A673 (cell line): ENCODE results near the gene PLVAP.

Experiments
- CTCF ChIP-seq: fragments of 300-800, 200-600 bp; sonication (generic); conservative IDR thresholded peaks from 2 replicates; pipeline ENCODE4 v1.5.1; 2017; ENCODE audit warnings: low read depth, mild to moderate bottlenecking, antibody characterized with exemption, low read length, moderate library complexity, mixed read lengths
- EZH2 ChIP-seq: fragments of 200-600 bp; sonication (generic); IDR thresholded peaks from 2 replicates; pipeline ENCODE4 v1.6.1; 2017; ENCODE audit warnings: borderline replicate concordance, low read depth, mild to moderate bottlenecking, mixed read lengths, antibody characterized with exemption, low read length; ENCODE audit not compliant: poor library complexity, severe bottlenecking

GRCh38 chr19:17419621-17420474 lies 42.7 kb upstream of the PLVAP start, which contains the start of gene MVB12A:
- no peak for TF ChIP-seq CTCF
- no peak for TF ChIP-seq EZH2
